GOT3 (cell line): ENCODE measurements around the gene GNAZ.

Experiments used
- DNase-seq: peaks from one replicate; lab custom pipeline; 2025; ENCODE audit warnings: mixed read lengths; lab: John Stamatoyannopoulos, UW

GNAZ gene

GRCh38 chr22:23092217-23092955 lies 22.1 kb downstream of the GNAZ start:
- DNase-seq: no peak

GRCh38 chr22:23093051-23093788 lies 22.9 kb downstream of the GNAZ start:
- DNase-seq: no peak

GRCh38 chr22:23094260-23094659 lies 23.9 kb downstream of the GNAZ start:
- DNase-seq: no peak

GRCh38 chr22:23094695-23095681 lies 24.7 kb downstream of the GNAZ start:
- no peak for DNase-seq

- no peak for DNase-seq
These were observed 25.5 kb downstream of the GNAZ start for GRCh38 chr22:23095733-23096342.

GRCh38 chr22:23097412-23098229 lies 27.3 kb downstream of the GNAZ start:
- no peak for DNase-seq

GRCh38 chr22:23098230-23098705 lies 27.9 kb downstream of the GNAZ start:
- DNase-seq: no peak

GRCh38 chr22:23098718-23099530 lies 28.6 kb downstream of the GNAZ start:
- no peak for DNase-seq

GRCh38 chr22:23099531-23099804 lies 29.1 kb downstream of the GNAZ start:
- DNase-seq: no peak

- DNase-seq: no peak
These were observed 29.9 kb downstream of the GNAZ start for GRCh38 chr22:23100124-23100801.

GRCh38 chr22:23101524-23101923 lies 31.2 kb downstream of the GNAZ start:
- no peak for DNase-seq

- DNase-seq: no peak
These were observed 31.8 kb downstream of the GNAZ start for GRCh38 chr22:23102002-23102655.

- DNase-seq: no peak
These were observed 32.5 kb downstream of the GNAZ start for GRCh38 chr22:23102776-23103175.

GRCh38 chr22:23103199-23103954 lies 33.1 kb downstream of the GNAZ start:
- no peak for DNase-seq

- DNase-seq: no peak
These were observed 34.1 kb downstream of the GNAZ start for GRCh38 chr22:23104187-23104971.

- DNase-seq: no peak
These were observed 35.0 kb downstream of the GNAZ start for GRCh38 chr22:23105304-23105703.

- no peak for DNase-seq
These were observed 35.6 kb downstream of the GNAZ start for GRCh38 chr22:23105919-23106318.

- DNase-seq: no peak
These were observed 36.0 kb downstream of the GNAZ start for GRCh38 chr22:23106344-23106743.
